ENCODE data around the gene PTGER2. TPM values are rescaled to one million over a fixed set of nuclear protein-coding genes. Genes with fewer than 3 reads are reported as not detected.

Gene PTGER2
- total RNA-seq, 3 donors from 2014 or later (not counting 1 experiment from before 2014, with no cell fraction given), result 55.3 to 67.9 (median 60.6) TPM

DNA sequence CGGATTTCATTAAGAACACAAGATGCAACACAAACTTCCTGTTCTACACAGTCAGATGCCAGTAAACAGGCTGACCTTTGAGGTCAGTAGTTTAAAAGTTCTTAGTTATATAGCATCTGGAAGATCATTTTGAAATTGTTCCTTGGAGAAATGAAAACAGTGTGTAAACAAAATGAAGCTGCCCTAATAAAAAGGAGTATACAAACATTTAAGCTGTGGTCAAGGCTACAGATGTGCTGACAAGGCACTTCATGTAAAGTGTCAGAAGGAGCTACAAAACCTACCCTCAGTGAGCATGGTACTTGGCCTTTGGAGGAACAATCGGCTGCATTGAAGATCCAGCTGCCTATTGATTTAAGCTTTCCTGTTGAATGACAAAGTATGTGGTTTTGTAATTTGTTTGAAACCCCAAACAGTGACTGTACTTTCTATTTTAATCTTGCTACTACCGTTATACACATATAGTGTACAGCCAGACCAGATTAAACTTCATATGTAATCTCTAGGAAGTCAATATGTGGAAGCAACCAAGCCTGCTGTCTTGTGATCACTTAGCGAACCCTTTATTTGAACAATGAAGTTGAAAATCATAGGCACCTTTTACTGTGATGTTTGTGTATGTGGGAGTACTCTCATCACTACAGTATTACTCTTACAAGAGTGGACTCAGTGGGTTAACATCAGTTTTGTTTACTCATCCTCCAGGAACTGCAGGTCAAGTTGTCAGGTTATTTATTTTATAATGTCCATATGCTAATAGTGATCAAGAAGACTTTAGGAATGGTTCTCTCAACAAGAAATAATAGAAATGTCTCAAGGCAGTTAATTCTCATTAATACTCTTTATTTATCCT, 13.5 kb downstream of the PTGER2 start:
- Histone ChIP-seq H3K4me1 (ENCODE audit: control insufficient read depth, insufficient read depth, low read length) (peaks cover 44% of the 10 kb centered on the region), H3K27ac (ENCODE audit: low read length) (peak overlapping the region; percentile 47), H3K27me3 (ENCODE audit: control insufficient read depth, insufficient read depth, low read length) (no peaks in the 10 kb centered on the region), H3K36me3 (ENCODE audit: control insufficient read depth, insufficient read depth, low read length) (peaks cover 26% of the 10 kb centered on the region), H3K9me3 (ENCODE audit: control insufficient read depth, insufficient read depth, low read length) (peaks cover under 1% of the 10 kb centered on the region), H3K4me3 (ENCODE audit: low read length) (no peak overlapping the region)
- WGBS (ENCODE audit: insufficient coverage), result 49% methylated on average over 2 of the region's 4 CpGs
- intact Hi-C loops (cut with micrococcal nuclease), result loop anchor here (5.0 kb wide), 3 partner anchors 60 to 480 kb away; partner anchors contain the start of genes GPR137C, PTGDR and TXNDC16
- Mint-ChIP-seq H3K9me3 (no peaks in the 10 kb centered on the region), H3K4me3 (peak overlapping the region; percentile 77), H3K27ac (peak overlapping the region; percentile 83 to 95), H3K27me3 (ENCODE audit: low read depth in 2 of 2) (no peaks in the 10 kb centered on the region), H3K36me3 (no peaks in the 10 kb centered on the region), H3K4me1 (peaks cover 88 to 89% of the 10 kb centered on the region in 2 donors)
- ATAC-seq (peak in 1 of 3 donors; percentile 8), DNase-seq (no peak)
- no peak for TF ChIP-seq CTCF (IDR thresholded peaks at IDR 0.05)

GRCh38 chr14:52328276-52328675, 14.2 kb downstream of the PTGER2 start:
- Mint-ChIP-seq H3K9me3 (no peaks in the 10 kb centered on the region), H3K27me3 (ENCODE audit: low read depth in 2 of 2) (no peaks in the 10 kb centered on the region), H3K36me3 (no peaks in the 10 kb centered on the region), H3K27ac (peak overlapping the region; percentile 83 to 95), H3K4me3 (peak overlapping the region; percentile 77), H3K4me1 (peaks cover 89 to 91% of the 10 kb centered on the region in 2 donors)
- intact Hi-C loops (cut with micrococcal nuclease), result loop anchor here (5.0 kb wide), 3 partner anchors 61 to 481 kb away; partner anchors contain the start of genes GPR137C, PTGDR and TXNDC16
- no peaks in the 10 kb centered on the region for H3K9me3 ChIP-seq (ENCODE audit: control insufficient read depth, insufficient read depth, low read length)
- no peaks in the 10 kb centered on the region for H3K27me3 ChIP-seq (ENCODE audit: control insufficient read depth, insufficient read depth, low read length)
- peaks cover 26% of the 10 kb centered on the region for H3K36me3 ChIP-seq (ENCODE audit: control insufficient read depth, insufficient read depth, low read length)
- peak overlapping the region; percentile 47 for H3K27ac ChIP-seq (ENCODE audit: low read length)
- H3K4me1 ChIP-seq (ENCODE audit: control insufficient read depth, insufficient read depth, low read length), result peaks cover 48% of the 10 kb centered on the region
- DNase-seq (no peak), ATAC-seq (no peak)
- TF ChIP-seq CTCF (IDR thresholded peaks at IDR 0.05), result no peak
- no peak overlapping the region for H3K4me3 ChIP-seq (ENCODE audit: low read length)

DNA sequence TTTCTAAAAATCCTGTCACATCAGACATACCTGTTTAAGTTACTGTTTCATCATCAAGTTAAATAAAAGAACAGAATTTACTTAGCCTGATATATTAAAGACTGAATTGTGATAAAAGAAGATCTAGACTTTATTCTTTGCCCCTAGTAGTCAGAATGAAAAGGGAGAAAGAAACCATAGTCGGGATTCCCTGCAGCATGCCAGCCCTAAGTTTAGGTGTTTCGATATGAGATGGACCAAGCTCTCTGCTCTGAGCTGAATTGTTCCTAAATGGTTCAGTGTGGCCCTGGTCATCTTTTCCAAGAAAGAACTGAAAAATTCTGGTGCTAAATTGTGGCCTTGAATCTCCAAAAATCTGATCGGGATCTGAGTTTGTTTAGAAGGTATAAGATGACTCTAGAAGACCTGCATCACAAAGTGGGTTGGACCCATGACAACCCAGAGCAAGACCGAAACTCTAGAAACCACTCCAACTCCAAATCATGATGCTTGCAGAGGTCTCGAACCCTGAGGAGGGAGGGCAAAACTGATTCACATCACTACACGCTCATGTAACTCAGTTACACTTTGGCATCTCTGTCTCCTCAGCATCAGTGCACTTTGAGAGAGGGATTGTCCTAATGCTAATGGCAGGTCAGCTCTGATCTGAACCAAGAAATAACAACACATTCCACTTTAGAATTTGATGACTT, 15.7 kb downstream of the PTGER2 start:
- ATAC-seq, result no peak
- Mint-ChIP-seq H3K9me3 (no peaks in the 10 kb centered on the region), H3K27me3 (ENCODE audit: low read depth in 2 of 2) (no peaks in the 10 kb centered on the region), H3K4me1 (peaks cover 85 to 86% of the 10 kb centered on the region in 2 donors), H3K36me3 (no peaks in the 10 kb centered on the region), H3K27ac (peak overlapping the region; percentile 76 to 95), H3K4me3 (no peak overlapping the region)
- Histone ChIP-seq H3K4me1 (ENCODE audit: control insufficient read depth, insufficient read depth, low read length) (peaks cover 43% of the 10 kb centered on the region), H3K36me3 (ENCODE audit: control insufficient read depth, insufficient read depth, low read length) (peaks cover 26% of the 10 kb centered on the region), H3K9me3 (ENCODE audit: control insufficient read depth, insufficient read depth, low read length) (no peaks in the 10 kb centered on the region), H3K27me3 (ENCODE audit: control insufficient read depth, insufficient read depth, low read length) (no peaks in the 10 kb centered on the region), H3K4me3 (ENCODE audit: low read length) (no peak overlapping the region), H3K27ac (ENCODE audit: low read length) (peak overlapping the region; percentile 13)
- intact Hi-C loops (cut with micrococcal nuclease), result loop anchor here (5.0 kb wide), 3 partner anchors 63 to 483 kb away; partner anchors contain the start of genes GPR137C, PTGDR and TXNDC16
- TF ChIP-seq CTCF (IDR thresholded peaks at IDR 0.05), result no peak
- 69% methylated on average over 6 of the region's 6 CpGs for WGBS (ENCODE audit: insufficient coverage)
- DNase-seq, result no peak

Measured in natural killer cell (primary cell).